HUES64 (cell line): ENCODE results near the gene CPT1B.

Experiments
- H3K27ac ChIP-seq: 2 replicates; pipeline ENCODE4 v1.7.0; 2013; ENCODE audit warnings: low read depth, low read length, inconsistent platforms
- H3K27me3 ChIP-seq: 2 replicates; pipeline ENCODE4 v1.6.1; 2013; ENCODE audit warnings: mild to moderate bottlenecking, low read length; ENCODE audit not compliant: insufficient read depth
- H3K36me3 ChIP-seq: 2 replicates; pipeline ENCODE4 v1.6.1; 2013; ENCODE audit warnings: mild to moderate bottlenecking, low read length; ENCODE audit not compliant: insufficient read depth
- H3K4me1 ChIP-seq: 2 replicates; pipeline ENCODE4 v1.6.1; 2013; ENCODE audit warnings: mild to moderate bottlenecking, low read length, moderate library complexity; ENCODE audit not compliant: insufficient read depth
- H3K4me3 ChIP-seq: 2 replicates; pipeline ENCODE4 v1.5.1; 2013; ENCODE audit warnings: mild to moderate bottlenecking, low read length, moderate library complexity
- H3K9ac ChIP-seq: 2 replicates; pipeline ENCODE4 v1.6.1; 2013; ENCODE audit warnings: mild to moderate bottlenecking, low read depth, low read length
- H3K9me3 ChIP-seq: 2 replicates; pipeline ENCODE4 v1.6.1; 2013; ENCODE audit warnings: low read depth, low read length; ENCODE audit not compliant: insufficient read depth
- WGBS: fragments of 150-250, 120-280 bp; methylation state at CpG from one replicate; pipeline ENCODE4 v1.1.7; 2013; ENCODE audit warnings: missing lambda C conversion rate; 5-methylcytosine and 5-hydroxymethylcytosine counted together

Gene CPT1B

DNA sequence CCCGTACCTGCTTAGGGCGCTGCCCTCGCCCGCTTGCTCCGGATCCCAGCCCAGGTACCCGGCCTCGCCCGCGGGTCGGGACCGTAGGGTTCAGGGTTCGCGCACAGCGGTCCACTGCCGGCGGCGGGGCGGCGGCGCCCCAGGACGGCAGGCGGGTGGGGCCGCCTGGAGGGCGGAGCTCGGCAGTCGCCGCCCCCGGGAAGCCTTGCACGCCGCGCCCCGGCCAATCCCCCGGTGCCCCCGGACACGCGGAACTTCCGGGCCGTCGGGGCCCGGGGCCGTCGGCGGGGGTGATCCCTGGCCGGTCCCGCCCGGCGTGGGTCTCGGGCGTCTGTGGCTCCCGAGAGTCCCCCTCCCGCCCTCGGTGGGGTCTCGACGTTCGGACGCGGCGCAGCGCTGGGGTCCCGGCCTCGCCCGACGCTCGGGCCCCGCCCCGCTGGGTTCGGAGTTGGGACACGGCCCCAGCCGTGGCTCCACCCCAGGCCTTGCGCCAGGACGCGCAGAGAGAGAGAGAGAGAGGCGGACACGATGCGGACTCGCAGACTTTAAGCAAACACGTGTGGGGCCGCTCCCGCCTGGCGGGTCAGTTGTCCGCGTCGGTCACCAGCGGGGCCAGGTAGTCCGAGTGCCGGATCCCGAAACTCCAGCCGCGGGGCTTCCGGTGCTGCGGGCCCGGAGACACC, 48.2 kb downstream of the CPT1B start, which contains the start of gene TYMP:
TSS of gene TYMP (minus strand) at position 116 of the 683 bp plus-strand sequence. CDS start 303 bp downstream, outside the sequence.
- Histone ChIP-seq H3K27me3 (peaks cover 75% of the 10 kb centered on the region), H3K27ac (no peak within 1 kb of the TSS), H3K4me3 (peak within 1 kb of the TSS; percentile 53), H3K9me3 (no peaks in the 10 kb centered on the region), H3K9ac (no peak within 1 kb of the TSS), H3K4me1 (no peaks in the 10 kb centered on the region), H3K36me3 (no peaks in the 10 kb centered on the region)
- 5% methylated on average over 92 of the region's 92 CpGs for WGBS

DNA sequence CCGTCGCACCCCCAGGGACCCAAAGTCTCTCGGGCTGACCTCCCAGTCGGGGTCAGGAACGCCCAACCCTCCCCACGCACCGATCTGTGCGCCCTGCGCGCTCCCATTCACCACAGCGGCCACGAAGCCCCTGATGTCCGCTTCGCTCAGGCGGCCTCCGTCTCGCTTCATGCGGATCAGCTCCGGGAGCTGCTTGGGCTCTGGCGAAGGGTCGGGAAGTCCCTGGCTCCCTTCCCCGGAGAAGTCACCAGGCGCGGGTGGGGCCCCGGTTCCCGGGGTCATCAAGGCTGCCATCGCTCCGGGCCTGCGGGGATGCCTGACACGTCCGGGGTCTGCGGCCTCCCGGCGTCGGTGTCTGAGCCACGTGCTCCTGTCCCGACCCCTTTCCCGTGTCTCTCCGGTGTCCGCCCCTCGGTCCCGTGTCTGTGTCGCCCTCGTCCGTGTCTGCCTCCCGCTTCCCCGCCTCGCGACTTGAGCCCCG, 48.8 kb downstream of the CPT1B start:
- Histone ChIP-seq H3K4me3 (peak overlapping the region; percentile 53; the same call in 1 of the 2 replicates), H3K27me3 (peaks cover 75% of the 10 kb centered on the region), H3K27ac (no peak overlapping the region), H3K36me3 (no peaks in the 10 kb centered on the region), H3K4me1 (no peaks in the 10 kb centered on the region; the same call in 1 of the 2 replicates), H3K9ac (no peak overlapping the region), H3K9me3 (no peaks in the 10 kb centered on the region)
- WGBS = 28% methylated on average over 50 of the region's 50 CpGs

DNA sequence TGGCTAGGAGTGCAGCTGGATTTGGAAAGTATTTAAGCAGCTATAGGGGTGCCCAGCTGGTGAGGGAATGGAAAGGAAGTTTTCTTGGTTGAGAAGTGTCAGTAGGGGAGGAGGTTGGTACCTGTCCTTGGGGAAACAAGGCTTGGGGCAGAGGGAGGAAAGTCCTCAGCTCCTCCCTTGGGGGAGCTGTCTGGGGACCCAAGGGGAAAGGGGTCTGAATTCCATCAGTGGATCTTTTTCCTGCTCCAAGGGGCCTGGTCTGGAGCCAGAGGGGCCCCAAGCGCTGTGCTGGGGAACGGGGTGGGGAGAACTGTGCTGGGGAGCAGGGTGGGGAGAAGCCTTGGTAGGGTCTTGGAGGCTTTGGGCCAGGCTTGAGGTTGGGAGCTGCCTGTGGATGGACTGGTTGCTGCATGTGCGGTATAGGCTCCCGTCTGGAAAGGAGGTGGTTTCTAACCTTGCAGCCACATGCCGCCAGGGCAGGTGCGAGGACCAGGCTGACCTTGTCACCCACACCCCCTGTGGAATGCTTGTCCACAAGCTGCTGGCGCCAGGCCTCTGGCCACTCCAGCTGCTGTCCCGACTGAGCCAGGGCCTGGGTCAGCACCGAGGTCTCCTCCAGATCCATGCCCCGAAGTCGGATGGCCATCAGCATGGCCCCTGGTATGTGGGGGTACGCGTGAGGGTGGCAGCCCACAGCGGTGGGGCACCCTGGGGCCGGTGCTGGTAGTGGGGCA, 49.4 kb downstream of the CPT1B start:
- no peaks in the 10 kb centered on the region for H3K9me3 ChIP-seq

DNA sequence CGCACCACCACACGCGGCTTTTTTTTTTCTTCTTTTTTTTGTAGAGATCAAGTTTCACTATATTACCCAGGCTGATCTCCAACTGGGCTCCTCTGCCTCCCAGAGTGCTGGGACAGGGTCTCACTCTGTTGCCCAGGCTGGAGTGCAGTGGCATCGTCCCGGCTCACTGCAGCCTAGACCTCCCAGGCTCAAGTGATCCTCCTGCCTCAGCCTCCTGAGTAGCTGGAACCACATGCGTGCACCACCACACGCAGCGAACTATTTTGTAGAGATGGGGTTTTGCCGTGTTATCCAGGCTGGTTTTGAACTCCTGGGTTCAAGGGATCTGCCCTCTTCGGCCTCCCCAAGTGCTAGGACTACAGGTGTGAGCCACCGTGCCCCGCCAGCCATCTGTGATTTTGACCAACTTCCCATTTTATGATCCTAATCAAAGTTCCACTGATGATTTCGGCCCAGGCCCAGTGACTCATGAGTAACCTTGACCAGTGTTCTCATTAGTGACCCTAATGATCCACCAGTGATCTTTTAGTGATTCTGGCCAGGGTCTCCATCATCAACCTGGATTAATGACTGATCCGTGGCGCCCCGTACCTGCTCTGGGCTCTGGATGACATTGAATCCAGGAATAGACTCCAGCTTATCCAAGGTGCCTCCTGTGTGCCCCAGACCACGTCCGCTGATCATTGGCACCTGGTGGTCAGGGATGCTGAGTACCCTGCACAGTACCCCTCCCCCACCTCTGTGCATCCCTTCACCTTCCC, 50.1 kb downstream of the CPT1B start:
- Histone ChIP-seq H3K9me3 (no peaks in the 10 kb centered on the region), H3K27me3 (peaks cover 67% of the 10 kb centered on the region), H3K27ac (no peak overlapping the region), H3K4me3 (no peak overlapping the region), H3K36me3 (peaks cover 6% of the 10 kb centered on the region), H3K9ac (no peak overlapping the region), H3K4me1 (no peaks in the 10 kb centered on the region; the same call in 1 of the 2 replicates)
- 92% methylated on average over 18 of the region's 18 CpGs for WGBS

More for the DNA sequence above, 49.4 kb downstream of the CPT1B start:
- peaks cover 74% of the 10 kb centered on the region for H3K27me3 ChIP-seq
- no peak overlapping the region for H3K27ac ChIP-seq
- H3K36me3 ChIP-seq = no peaks in the 10 kb centered on the region
- H3K9ac ChIP-seq = no peak overlapping the region
- 77% methylated on average over 15 of the region's 15 CpGs for WGBS
- no peak overlapping the region for H3K4me3 ChIP-seq
- no peaks in the 10 kb centered on the region; the same call in 1 of the 2 replicates for H3K4me1 ChIP-seq

DNA sequence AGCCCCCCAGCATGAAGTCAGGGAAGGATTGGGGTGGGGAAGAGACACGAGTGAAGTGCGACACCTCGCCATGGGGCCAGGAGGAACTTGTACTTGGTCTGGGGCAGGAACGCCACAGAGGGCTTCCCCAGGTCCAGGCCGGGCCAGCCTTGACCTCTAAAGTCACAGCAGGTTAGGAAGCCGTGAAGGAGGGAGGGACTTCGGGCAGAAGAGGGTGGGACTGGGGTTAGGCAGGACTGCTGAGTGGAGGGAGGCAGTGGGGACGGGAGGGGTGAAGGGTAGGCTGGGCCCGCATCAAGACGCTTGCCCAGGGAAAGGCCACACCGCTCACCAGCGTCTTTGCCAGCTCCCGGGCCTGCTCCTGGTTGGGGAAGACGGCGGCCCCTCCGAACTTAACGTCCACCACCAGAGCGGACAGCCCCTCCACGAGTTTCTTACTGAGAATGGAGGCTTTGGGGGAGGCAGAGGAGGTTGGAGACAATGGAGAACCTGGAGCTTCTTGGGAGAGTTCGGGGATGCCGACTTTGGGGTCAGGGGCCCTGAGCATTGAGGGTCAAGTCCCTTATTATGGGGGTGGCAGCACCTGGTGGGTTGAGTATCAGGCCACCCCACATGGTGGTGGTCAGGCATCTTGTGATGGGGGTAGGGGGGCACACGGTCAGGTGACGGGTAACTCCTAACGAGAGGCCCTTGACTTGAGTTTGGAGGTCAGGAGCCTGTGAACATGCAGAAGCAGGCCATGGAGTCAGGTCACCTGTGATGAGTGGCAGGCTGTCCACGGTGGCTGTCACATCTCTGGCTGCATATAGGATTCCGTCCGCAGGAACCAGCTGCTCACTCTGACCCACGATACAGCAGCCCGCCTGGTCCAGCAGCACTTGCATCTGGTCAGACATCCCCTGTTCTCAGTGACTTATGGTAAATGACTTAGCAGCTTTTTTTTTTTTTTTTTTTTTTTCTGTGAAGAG, 51.1 kb downstream of the CPT1B start:
- Histone ChIP-seq H3K27me3 (peaks cover 57% of the 10 kb centered on the region), H3K36me3 (peaks cover 15% of the 10 kb centered on the region), H3K9ac (no peak overlapping the region), H3K4me1 (no peaks in the 10 kb centered on the region; the same call in 1 of the 2 replicates), H3K27ac (no peak overlapping the region), H3K4me3 (peak overlapping the region; percentile 79), H3K9me3 (no peaks in the 10 kb centered on the region)
- WGBS = 49% methylated on average over 29 of the region's 29 CpGs

DNA sequence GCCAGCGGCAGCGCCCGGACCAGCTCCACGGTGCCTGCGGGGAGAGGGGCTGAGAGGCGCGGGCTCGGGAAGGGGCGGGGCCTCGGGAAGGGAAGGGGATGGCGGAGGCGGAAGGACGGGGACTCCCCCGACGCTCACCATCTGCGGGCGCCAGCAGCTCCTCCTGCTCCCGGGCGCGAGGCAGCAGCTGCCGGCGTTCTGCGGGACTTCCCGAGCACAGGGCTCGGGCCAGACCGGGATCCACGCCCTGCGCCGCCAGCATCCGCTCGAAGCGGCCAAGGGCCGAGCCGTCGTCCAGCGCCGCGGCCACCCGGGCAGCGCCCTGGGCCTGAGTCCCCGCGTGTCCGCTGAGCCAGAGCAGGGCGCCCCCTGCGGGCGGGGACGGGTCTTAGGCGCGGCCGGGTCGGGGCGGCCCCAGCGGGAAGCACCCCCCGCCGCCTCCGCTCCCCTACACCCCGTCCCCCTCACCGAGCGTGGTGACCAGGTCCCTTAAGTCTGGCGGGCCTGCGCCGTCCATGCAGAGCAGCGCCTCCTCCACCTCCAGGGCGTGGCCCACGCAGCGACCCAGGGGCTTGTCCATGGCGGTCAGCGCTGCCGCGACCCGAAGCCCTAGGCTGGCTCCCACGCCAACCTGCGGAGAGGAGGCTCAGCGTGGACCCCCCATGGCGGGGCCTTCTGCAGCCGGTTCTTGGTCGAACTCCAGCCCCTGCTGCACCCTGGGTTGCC, 52.0 kb downstream of the CPT1B start:
- H3K27ac ChIP-seq = peak overlapping the region; percentile 92; the same call in 1 of the 2 replicates

DNA sequence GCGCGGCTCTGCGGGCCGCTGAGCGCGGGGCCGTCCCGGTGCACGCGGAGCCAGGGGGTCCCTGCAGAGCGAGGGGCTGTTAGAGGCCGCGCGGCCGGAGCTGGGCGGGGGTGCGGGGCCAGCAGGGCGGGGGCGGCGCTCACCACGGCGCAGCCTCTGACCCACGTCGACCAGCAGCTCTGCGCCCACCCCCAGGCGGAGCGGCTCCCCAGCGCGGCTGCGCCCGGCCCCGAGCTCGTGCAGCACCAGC, 52.4 kb downstream of the CPT1B start:
- peaks cover 26% of the 10 kb centered on the region for H3K36me3 ChIP-seq
- H3K4me3 ChIP-seq = peak overlapping the region; percentile 79
- peaks cover 44% of the 10 kb centered on the region for H3K27me3 ChIP-seq
- peak overlapping the region; percentile 92; the same call in 1 of the 2 replicates for H3K27ac ChIP-seq
- WGBS = under 1% methylated on average over 33 of the region's 33 CpGs
- no peaks in the 10 kb centered on the region for H3K9me3 ChIP-seq
- no peaks in the 10 kb centered on the region; the same call in 1 of the 2 replicates for H3K4me1 ChIP-seq
- H3K9ac ChIP-seq = peak overlapping the region; percentile 77

More for the DNA sequence above, 52.0 kb downstream of the CPT1B start:
- Histone ChIP-seq H3K4me3 (peak overlapping the region; percentile 79), H3K27me3 (peaks cover 49% of the 10 kb centered on the region), H3K9ac (peak overlapping the region; percentile 77), H3K9me3 (no peaks in the 10 kb centered on the region), H3K36me3 (peaks cover 22% of the 10 kb centered on the region), H3K4me1 (no peaks in the 10 kb centered on the region; the same call in 1 of the 2 replicates)
- WGBS = under 1% methylated on average over 77 of the region's 77 CpGs

DNA sequence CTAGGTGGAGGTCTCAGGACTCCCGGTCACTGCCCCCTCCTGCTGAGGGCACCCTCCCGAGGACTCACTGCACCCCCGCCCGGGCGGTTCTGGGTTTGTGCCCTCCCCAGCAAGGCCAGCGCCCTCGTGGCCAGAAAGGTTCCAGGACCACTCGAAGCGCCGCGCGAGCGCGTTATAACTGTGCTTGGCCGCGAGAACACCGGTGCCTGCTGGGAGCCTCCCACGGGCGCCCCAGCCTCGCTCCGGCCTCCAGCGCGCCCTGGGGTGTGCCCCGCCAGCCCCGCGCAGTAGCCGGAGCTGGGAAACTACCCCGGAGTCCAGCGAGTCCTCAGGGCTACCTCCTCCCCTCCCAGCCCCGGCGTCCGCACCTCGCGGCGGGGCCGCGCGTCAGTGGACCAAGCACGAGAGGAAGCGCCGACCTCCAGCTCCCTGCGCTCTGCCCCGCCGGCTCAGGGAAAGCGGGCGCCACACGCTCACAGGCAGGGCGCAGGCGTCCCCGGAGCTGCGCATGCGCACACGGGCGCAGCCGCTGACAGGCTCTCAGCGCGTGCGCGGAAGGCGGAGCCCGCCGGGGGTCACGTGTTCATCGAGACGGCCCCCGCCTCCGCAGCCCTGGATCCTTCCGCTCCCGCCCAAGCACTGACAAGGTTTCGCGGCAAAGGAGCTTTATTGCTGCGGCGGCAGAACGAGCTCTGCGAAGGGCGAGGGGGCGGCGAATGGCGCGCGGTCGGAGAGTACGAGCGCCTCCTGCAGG, 52.9 kb downstream of the CPT1B start, which contains the start of gene SCO2:
TSS of gene SCO2 (minus strand) at position 495 of the 754 bp plus-strand sequence. CDS start 1,187 bp downstream, outside the sequence.
- Histone ChIP-seq H3K36me3 (peaks cover 27% of the 10 kb centered on the region), H3K27me3 (peaks cover 39% of the 10 kb centered on the region), H3K4me1 (no peaks in the 10 kb centered on the region; the same call in 1 of the 2 replicates), H3K9me3 (no peaks in the 10 kb centered on the region), H3K4me3 (peak within 1 kb of the TSS; percentile 79), H3K9ac (peak within 1 kb of the TSS; percentile 77), H3K27ac (peak within 1 kb of the TSS; percentile 92)
- WGBS = under 1% methylated on average over 84 of the region's 84 CpGs

DNA sequence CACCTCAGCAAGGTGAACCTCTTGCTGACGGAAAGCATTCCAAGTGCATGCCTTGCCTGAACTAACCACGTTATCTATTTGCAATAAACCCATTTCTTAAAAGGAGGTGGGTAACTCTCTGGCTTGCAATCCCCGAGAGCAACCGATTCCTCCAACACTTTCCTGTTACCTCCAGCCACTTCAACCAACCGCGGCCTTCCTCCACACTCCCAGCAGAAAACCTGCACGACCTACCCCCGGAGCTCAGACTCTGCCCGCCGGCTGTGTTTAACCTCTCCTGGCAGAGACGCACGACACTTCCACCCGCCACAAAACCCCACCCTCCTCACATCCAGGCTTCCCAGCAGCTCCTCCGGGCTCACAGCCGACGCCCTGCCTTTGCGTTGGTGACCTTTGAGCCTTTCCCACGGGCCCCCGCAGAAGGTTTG, 53.5 kb downstream of the CPT1B start:
- H3K9ac ChIP-seq = peak overlapping the region; percentile 77
- H3K27me3 ChIP-seq = peaks cover 33% of the 10 kb centered on the region
- peaks cover 28% of the 10 kb centered on the region for H3K36me3 ChIP-seq
- H3K4me1 ChIP-seq = no peaks in the 10 kb centered on the region; the same call in 1 of the 2 replicates
- WGBS = 28% methylated on average over 19 of the region's 19 CpGs
- H3K4me3 ChIP-seq = peak overlapping the region; percentile 79
- H3K27ac ChIP-seq = peak overlapping the region; percentile 92
- H3K9me3 ChIP-seq = no peaks in the 10 kb centered on the region
